ENCODE data around the gene PRSS57.

DNA sequence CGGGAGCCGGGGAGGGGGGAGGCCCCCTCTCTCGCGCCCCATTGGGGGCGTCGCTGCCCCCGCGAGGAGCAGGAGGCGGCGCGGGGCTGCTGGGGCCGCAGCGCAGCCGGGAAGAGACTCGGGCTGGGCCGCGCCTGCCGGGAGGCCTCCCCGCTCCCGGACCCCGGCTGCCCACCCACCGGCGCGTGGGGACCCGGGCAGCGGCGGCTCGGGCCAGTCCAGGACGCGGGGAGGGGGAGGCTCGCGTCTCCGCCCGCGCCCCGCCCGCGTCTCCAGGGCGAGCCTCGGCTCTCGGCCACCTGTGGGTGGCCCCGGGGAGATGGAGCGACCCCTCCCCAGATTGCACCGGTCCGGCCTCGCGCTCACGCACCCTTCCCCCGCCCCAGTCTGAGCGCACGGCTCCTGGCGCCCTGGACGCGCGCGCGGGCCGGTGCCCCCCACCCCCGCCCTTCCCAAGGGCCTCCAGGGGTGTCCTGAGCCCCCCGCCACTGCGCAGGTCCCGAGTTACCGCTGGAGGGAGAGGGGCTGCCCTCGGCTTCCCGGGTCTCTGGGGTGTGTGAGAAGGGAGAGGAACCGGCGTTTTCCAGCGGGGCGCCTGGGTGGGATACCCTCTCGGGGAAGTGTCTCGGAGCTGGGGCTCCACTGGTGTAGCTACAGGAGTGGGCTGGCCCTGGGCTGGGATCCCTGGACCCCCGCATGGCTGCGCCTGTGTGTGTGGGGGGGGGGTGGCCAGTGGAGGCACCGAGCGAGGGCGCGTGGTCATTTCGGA lies 14.1 kb upstream of the PRSS57 start:
- TF ChIP-seq, protein P1, sequence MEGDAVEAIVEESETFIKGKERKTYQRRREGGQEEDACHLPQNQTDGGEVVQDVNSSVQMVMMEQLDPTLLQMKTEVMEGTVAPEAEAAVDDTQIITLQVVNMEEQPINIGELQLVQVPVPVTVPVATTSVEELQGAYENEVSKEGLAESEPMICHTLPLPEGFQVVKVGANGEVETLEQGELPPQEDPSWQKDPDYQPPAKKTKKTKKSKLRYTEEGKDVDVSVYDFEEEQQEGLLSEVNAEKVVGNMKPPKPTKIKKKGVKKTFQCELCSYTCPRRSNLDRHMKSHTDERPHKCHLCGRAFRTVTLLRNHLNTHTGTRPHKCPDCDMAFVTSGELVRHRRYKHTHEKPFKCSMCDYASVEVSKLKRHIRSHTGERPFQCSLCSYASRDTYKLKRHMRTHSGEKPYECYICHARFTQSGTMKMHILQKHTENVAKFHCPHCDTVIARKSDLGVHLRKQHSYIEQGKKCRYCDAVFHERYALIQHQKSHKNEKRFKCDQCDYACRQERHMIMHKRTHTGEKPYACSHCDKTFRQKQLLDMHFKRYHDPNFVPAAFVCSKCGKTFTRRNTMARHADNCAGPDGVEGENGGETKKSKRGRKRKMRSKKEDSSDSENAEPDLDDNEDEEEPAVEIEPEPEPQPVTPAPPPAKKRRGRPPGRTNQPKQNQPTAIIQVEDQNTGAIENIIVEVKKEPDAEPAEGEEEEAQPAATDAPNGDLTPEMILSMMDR (IDR thresholded peaks at IDR 0.05; ENCODE audit: low read depth, low read length, poor library complexity, severe bottlenecking), result no peak
- TF ChIP-seq EZH2phosphoT487 (IDR thresholded peaks at IDR 0.05; ENCODE audit: borderline replicate concordance, low read length), result no peak
